GM18858 (cell line): ENCODE data around the gene FLAD1.
"Not testable (repeated sequence)": the region's sequence is repeated elsewhere in the genome, so short reads cannot be mapped to it uniquely, and the experiment has no call there.

Experiments
- ATAC-seq: cut with Tn5 transposase; IDR thresholded peaks from one replicate; pipeline ENCODE4 v1.9.1; 2021; ENCODE audit not compliant: unreplicated experiment

FLAD1 gene

DNA sequence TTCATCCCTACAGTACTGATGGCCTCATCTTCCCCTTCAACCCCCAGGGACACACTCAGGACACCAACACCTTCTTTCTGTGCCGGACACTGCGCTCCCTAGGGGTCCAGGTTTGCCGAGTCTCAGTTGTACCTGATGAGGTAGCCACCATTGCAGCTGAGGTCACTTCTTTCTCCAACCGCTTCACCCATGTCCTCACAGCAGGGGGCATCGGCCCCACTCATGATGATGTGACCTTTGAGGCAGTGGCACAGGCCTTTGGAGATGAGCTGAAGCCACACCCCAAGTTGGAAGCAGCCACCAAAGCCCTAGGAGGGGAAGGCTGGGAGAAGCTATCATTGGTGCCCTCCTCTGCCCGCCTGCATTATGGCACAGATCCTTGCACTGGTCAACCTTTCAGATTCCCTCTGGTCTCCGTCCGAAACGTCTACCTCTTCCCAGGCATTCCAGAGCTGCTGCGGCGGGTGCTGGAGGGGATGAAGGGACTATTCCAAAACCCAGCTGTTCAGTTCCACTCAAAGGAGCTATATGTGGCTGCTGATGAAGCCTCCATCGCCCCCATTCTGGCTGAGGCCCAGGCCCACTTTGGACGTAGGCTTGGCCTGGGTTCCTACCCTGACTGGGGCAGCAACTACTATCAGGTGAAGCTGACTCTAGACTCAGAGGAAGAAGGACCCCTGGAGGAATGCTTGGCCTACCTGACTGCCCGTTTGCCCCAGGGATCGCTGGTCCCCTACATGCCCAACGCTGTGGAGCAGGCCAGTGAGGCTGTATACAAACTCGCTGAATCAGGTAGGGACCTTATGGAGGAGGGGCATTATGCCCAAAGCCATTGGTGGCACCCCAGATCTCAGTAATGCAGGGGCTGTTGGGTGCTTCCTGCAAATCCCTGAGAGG lies 5.2 kb downstream of the FLAD1 start:
- ATAC-seq: no peak

DNA sequence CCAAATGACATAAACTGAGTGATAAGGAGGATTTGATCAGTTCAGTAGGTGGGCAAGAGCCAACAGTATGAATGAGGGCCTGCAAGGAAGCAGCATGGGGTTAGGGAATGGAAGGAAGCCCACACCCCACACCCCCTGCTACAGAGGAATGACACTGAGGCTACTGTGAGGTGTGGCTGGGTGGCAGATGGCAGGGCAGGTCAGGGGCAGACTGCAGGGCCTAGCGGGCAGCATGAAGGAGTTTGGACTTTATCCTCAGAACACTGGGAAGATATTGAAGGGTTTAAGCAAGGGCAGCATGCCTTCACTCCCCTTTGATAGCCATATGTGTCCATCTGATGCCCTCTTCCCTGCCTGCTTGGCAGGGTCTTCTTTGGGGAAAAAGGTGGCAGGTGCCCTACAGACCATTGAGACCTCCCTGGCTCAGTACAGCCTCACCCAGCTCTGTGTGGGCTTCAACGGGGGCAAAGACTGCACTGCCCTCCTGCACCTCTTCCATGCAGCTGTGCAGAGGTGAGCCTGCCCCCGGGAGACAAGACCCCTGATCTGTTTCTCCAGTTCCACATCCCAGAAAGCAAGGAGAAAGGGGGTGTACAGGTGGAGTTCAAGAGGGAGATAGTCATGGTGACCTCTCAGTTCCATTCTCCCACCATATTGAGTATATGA lies 6.2 kb downstream of the FLAD1 start:
- no peak for ATAC-seq

DNA sequence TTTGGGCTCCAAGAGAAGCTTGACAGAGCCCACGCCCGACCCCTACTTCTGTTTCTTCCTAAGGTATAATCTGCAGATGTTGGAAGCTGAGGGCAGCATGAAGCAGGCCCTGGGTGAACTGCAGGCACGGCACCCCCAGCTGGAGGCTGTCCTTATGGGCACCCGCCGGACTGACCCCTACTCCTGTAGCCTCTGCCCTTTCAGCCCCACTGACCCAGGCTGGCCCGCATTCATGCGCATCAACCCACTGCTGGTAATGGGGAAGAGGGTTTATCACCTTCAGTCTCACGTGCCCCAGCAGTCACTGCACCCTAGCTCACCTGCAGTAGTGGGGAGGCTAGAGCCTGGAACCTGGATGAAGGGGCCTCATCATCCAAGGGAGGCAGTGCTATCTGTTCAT lies 7.1 kb downstream of the FLAD1 start:
- ATAC-seq: no peak

DNA sequence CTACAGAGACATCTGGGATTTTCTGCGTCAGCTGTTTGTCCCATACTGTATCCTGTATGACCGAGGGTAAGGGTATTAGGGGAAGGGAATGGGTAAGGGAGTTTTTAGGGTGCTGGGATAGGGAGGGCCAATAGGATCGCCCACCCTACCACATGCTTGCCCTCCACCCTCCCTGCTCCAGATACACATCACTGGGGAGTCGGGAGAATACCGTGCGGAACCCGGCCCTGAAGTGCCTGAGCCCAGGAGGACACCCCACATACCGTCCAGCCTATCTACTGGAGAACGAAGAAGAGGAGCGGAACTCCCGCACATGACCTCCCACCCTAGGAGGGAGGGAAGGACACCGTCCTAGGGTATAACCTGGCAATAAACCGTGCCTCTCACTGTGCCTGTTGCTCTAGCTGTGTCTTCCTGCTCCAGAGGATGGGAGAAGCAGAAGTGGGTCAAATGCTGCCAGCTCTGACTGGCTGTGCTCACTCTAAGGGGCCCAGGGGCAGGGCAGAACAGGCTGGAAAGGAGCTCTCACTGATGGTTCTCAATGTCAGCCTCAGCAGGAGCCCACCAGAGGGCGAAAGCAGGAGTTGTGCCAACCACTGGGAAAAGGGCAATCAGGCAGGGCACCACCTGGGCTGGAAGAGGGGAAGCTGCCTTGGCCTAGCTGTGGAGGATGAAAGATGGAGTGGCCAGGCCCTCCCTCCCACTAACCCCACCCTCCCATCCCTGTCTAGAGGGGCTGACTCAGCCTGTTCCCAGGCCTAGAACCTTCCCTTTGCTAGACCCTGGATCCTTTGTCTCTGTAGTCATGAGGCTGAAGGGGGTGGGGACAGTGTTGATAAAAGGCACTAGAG lies 9.8 kb downstream of the FLAD1 start:
- no peak for ATAC-seq

DNA sequence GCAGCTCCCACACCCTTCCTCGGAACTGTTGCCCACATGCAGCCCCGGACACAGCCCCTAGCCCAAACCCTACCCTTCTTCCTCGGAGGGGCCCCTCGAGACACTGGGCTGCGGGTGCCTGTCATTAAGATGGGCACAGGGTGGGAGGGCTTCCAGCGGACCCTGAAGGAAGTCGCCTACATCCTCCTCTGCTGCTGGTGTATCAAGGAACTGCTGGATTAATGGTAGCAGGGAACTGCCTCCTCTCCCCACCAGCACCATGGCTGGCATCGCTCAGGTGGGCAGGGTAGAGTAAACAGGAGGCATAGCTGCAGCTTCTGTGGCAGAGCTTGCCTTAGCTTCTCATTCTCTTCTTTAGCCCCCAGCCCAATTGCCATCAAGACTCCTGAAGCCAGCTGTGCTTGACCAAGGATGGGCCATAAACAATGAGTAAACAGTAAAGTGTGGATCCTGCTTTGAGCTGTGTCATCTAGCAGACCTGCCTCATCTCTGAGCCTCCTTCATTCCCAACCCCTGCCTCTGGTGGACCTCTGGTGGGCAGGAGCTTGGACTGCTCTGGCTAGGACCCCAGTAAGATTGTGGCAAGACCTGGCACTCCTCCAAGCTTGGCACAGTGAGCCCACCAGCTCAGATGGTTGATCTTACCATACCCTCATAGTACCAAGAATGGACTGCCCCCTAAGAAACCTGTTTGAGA lies 10.6 kb downstream of the FLAD1 start, which contains the start of gene LENEP:
LENEP (plus strand) TSS at position 15 of the 697 bp plus-strand sequence; CDS start at position 37, 22 bp downstream.
- ATAC-seq: no peak

DNA sequence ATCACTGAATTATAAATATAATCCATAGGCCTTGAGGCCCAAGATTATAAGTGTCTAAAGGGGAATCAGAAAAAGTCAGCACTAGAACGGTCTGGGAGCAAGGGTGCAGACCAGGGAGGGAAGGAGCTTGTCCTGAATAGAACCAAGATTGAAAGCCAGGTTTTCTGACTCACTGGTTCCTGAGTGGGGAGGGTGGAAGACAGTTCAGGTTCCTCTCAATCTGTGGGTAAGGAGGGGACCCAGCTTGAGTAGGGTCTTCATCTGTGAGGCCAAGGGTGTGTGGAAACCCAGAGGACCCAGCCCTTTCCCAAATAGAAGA lies 11.1 kb downstream of the FLAD1 start:
- ATAC-seq: no peak

DNA sequence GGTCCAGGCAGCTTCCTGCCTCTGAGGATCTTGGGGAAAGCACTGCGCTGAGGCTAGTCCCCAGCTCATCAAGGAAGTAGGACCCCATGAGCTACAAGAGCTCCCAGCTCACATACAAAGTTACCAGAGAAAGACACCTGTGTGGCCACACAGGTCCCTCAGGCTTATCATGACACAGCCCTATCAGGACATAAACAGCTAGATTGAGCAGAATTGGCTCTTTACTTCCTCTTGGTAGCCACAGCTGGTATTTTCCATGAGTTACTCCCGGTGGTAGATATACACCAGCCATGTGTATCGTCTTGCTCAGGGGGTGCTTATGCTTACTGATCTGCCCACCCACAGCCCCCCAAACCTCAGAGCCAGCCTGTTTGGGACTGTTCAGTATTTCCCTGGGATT lies 11.4 kb downstream of the FLAD1 start:
- ATAC-seq: no peak

DNA sequence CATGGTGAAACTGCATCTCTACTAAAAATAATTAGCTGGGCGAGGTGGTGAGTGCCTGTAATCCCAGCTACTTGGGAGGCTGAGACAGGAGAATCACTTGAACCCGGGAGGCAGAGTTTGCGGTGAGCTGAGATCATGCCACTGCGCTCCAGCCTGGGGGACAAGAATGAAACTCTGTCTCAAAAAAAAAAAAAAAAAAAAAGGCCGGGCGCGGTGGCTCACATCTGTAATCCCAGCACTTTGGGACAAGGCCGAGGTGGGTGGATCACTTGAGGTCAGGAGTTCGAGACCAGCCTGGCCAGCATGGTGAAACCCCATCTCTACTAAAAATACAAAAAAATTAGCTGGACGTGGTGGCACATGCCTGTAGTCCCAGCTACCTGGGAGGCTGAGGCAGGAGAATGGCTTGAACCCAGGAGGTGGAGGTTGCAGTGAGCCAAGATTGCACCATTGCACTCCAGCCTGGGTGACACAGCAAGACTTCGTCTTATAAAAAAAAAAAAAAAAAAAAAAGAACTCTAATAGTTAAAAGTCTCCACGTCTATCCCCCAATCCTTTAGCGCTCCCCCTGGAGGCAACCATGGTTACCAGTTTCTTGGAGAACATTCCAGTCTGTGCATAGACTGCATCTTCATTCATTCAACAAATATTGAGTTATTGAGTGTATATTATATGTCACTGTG lies 12.3 kb downstream of the FLAD1 start:
- not testable (repeated sequence) for ATAC-seq

DNA sequence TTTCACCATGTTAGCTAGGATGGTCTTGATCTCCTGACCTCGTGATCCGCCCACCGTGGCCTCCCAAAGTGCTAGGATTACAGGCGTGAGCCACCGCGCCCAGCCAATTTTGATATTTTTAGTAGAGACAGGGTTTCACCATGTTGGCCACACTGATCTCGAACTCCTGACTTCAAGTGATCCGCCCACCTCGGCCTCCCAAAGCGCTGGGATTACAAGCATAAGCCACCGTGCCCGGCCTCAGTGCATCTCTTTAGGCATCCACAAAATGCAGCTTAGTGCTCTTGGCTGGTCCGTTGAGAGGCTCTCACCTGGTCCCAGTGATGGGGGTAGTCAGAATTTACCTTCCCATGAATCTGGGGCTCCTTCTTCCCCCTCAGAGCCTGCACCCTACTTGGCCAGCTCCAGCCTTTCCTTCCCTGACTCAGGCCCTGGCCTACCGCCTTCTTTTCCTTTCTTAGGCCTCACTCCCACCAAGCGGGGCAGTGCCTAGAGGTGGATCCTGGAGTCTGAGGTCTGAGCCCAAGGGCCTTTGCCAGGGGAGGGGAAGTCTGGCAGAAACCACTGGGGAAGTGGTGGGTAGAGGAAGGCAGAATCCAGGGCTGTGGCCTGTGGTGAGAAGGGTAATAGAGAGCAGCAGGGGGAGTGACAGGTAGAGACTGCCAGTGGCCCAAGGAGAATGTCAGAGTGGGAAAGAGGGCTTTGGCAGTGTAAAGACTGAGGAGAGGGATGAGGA lies 14.0 kb downstream of the FLAD1 start:
- no peak for ATAC-seq

DNA sequence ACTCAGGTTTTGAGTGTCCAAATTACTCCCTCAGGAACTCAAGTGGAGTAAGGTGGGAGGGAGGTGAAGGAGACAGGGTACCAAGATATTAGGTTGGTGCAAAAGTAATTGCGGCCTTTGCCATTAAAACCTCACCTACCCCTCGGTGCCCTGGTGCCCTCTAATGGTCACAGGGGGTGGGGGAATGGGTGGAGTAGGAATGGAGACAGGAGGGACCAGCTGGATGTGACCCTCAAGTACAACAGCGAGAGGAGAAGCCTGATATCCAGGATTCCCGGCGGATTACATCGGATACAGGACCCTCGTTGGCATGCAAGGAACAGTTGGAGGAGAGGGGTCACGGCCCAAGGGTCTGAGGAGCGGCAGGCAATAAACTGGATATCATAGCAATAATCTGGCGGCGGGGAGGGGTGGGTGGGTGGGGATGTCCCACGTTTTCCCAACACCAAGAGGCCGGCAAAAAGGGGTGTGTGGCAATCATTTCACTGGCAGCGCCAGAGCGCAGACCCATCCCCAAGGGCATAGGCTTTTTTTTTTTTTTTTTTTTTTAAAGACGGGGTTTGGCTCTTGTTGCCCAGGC lies 15.1 kb downstream of the FLAD1 start:
- no peak for ATAC-seq

DNA sequence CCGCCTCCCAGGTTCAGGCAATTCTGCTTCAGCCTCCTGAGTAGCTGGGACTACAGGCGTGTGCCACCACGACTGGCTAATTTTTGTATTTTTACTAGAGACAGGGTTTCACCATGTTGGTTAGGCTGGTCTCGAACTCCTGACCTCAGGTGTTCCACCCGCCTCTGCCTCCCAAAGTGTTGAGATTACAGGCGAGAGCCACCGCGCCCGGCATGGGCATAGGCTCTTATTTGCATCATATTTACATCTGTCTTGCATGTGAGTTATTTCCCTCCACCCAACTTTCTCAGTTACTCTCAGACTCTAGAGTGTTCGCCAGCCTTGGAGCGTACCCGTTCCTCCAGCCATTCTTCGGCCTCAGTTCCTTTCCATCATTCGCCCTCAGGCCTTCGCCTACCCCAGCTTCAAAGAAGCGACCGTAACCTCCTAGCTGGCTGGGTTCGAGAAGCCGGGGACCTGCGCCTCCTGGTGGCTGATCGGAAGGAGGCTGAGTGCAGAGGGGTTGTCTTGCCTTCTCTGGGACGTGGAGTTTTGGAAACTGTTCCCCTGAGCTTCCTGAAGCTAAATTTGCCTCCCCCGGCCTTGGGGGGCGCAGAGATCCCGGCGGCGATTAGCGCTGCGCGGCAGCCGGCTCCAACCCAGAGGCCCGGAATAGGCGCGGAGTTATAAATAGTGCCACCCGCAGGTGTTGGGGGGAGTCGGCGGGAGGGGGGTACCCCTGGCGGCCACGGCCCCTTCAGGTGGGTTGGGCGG lies 15.8 kb downstream of the FLAD1 start:
- no peak for ATAC-seq

DNA sequence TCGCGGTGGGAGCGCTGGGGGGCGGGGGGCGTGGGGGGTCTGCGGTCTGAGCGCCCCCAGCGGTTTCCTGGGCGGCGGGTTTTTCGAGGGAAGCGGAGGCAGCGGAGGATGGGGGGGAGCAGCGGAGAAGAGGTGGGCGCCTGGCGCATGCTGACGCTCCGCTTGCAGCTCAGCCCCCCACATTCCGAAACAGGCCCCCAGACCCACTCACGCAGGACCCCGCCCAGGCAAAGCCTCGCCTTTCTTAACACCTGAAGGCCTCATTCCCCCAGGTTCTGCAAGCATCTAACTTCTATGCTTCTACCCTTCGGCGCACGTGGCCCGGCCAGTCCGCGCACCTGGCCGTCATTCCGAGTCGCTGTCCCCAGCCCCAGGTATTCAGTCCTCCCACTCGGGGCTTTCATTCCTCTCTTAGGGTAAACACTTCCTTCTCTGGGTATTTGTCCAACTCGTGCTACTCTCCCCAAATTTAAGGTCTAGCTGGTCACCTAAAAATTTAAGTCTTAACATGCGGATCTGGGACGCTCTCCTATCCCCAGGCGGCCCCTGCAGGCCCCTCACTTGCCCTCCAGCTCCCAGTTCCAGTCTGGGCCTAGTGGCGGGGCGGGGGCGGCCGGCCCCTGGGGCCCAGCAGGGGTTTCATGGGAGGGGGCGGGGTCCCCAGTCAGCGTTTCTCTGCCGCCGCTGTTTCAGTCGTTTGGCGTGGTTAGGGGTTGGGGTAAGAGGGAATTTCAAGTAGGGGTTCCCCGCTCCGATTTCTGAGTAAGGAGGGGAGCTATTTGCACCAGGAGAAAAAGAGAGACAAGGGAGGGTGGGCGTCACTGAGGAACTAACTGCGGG lies 16.6 kb downstream of the FLAD1 start:
- ATAC-seq: no peak

DNA sequence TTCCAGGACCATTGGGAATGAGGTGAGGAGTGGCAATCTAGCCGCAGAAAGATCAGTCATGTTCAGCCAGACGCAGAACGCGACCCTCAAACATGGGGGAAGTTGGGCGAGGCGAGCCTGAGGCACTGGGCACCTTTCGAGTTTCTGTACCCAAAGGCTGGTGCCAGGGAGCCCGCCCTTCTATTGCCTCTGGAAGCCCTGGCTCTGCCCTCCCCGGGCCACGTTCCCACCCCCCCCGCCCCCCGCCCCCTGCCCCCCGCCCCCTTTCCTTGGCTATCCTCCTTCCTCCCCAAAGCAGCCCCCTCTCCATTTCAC lies 17.2 kb downstream of the FLAD1 start:
- no peak for ATAC-seq

DNA sequence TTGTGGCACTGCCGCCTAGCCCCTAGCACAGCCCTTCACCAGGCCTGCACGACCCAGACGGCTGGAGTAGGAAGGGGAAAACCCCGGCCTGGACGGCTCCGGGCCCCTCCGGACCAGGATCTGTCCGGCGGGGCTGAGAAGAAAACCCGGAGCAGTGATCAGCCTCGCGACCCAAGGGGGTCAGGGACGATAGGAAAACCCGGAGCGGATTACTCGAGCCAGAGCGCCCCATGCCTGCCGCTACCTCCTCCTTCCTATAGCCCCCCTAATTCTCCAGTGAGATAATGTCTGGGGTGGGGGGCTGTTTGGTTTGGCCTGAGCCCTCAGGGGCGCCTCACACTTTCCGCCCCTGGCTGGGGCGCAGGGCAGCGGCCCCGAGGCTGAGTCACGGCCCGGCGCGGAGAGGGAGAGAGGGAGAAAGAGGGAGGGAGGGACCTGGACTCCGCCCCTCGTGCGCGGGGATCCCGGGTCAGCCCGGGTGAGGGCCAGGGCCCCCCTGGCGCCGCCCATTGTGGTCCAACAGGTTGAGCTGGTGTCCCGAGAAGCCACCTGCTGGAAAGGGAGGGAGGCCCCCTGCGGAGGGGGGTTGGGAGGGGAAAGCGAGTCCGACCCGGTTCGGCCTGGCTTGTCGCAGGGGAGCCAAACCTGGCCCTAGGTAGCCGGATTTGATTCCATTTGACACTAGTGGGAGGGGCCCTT lies 17.7 kb downstream of the FLAD1 start:
- peak; percentile 31 for ATAC-seq

DNA sequence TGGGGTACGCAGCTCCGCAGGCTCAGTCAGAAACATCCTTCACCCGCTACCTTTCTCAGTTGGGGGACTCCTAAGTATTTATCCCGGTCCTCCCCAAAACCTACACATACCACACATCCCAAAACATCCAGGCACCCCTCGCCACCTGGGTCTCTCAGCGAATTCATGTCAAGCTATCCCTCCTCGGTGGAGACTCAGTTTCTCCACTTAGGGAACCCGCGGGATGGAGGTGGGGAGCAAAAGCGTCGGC lies 18.2 kb downstream of the FLAD1 start:
- no peak for ATAC-seq

DNA sequence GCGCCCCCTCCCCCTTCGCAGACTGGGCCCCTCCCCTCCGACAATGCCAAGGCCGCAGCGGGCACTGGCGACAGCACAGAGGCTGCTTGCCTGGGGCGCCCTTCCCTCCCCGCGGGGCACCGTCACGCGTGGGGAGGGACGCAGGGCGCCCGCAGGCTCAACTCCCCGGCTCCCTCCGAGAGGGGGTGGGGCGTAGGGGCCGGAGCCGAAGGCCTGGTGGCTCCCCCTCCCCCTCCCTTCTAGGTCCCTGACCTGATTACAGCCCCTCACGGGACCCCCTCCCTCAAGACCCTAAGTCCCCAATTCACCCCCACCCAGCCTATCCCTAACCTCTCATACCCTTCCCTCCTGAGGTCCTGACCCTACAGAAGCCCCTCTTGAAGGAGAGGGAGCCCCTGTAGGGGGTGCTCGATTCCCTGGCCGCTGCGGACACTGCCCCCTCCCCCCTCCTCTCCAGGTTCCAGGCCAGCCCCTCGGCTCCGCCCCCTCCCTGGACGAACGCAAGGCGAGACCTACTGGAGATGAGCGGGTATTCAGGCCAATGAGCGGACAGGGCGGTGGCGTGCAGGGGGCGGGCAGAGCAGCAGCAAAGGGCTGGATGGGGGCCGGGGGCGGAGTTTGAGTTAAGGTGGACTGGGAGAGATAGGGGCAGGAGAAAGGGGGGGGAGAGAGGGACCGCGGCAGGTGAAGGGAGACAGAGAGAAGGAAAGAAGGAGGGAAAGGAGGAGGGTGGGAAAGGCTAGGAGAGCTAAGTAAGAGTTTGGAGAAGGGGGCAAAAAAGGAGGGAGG lies 18.7 kb downstream of the FLAD1 start:
- ATAC-seq: peak; percentile 38
